Measurements from ENCODE around the gene ADGRD1.
"Not testable (repeated sequence)": the region's sequence is repeated elsewhere in the genome, so short reads cannot be mapped to it uniquely, and the experiment has no call there.

ADGRD1 gene

GRCh38 chr12:131128556-131128955 lies 174.8 kb downstream of the ADGRD1 start:
- DNase-seq (ENCODE audit: low spot score) = no peak
- no peak for TF ChIP-seq CTCF (IDR thresholded peaks at IDR 0.05; ENCODE audit: extremely low read depth, insufficient read depth, missing control alignments)
- in situ Hi-C loops (cut with MboI; ENCODE audit: low pct_unique_long_range_greater_than_20kb, low sequenced_read_pairs, unreplicated experiment) = no loop called here

GRCh38 chr12:131128966-131129619 lies 175.4 kb downstream of the ADGRD1 start:
- DNase-seq (ENCODE audit: low spot score); in situ Hi-C loops (cut with MboI; ENCODE audit: low pct_unique_long_range_greater_than_20kb, low sequenced_read_pairs, unreplicated experiment): not testable (repeated sequence)

- in situ Hi-C loops (cut with MboI; ENCODE audit: low pct_unique_long_range_greater_than_20kb, low sequenced_read_pairs, unreplicated experiment) = no loop called here
- DNase-seq (ENCODE audit: low spot score) = no peak
- no peak for TF ChIP-seq CTCF (IDR thresholded peaks at IDR 0.05; ENCODE audit: extremely low read depth, insufficient read depth, missing control alignments)
Observed at GRCh38 chr12:131129839-131130238, 176.1 kb downstream of the ADGRD1 start.

GRCh38 chr12:131130311-131130911 lies 176.7 kb downstream of the ADGRD1 start:
- DNase-seq (ENCODE audit: low spot score) = no peak
- TF ChIP-seq CTCF (IDR thresholded peaks at IDR 0.05; ENCODE audit: extremely low read depth, insufficient read depth, missing control alignments) = no peak
- in situ Hi-C loops (cut with MboI; ENCODE audit: low pct_unique_long_range_greater_than_20kb, low sequenced_read_pairs, unreplicated experiment) = no loop called here

GRCh38 chr12:131131077-131131807 lies 177.5 kb downstream of the ADGRD1 start:
- DNase-seq (ENCODE audit: low spot score) = no peak
- TF ChIP-seq CTCF (IDR thresholded peaks at IDR 0.05; ENCODE audit: extremely low read depth, insufficient read depth, missing control alignments) = no peak
- in situ Hi-C loops (cut with MboI; ENCODE audit: low pct_unique_long_range_greater_than_20kb, low sequenced_read_pairs, unreplicated experiment) = no loop called here

- in situ Hi-C loops (cut with MboI; ENCODE audit: low pct_unique_long_range_greater_than_20kb, low sequenced_read_pairs, unreplicated experiment) = no loop called here
- no peak for DNase-seq (ENCODE audit: low spot score)
- TF ChIP-seq CTCF (IDR thresholded peaks at IDR 0.05; ENCODE audit: extremely low read depth, insufficient read depth, missing control alignments) = no peak
Observed at GRCh38 chr12:131131808-131132117, 178.1 kb downstream of the ADGRD1 start.

Measured in GM13977 (cell line).